ENCODE results near the gene AMY2A.
"Not testable (repeated sequence)": the region's sequence is repeated elsewhere in the genome, so short reads cannot be mapped to it uniquely, and the experiment has no call there.

- not testable (repeated sequence) for TF ChIP-seq EZH2 (IDR thresholded peaks at IDR 0.05; ENCODE audit: low read length, missing control alignments); CTCF (conservative IDR thresholded peaks at IDR 0.05 in 1 of 2, IDR thresholded peaks at IDR 0.05 in 1 of 2; ENCODE audit: low read depth in 1 of 2, low read length in 2 of 2)
Observed at GRCh38 chr1:103602740-103603139, 14.5 kb upstream of the AMY2A start.

All from fibroblast of lung (primary cell).